OCI-LY7 (cell line): ENCODE results near the gene TMEM51. TPM values are rescaled to one million over a fixed set of nuclear protein-coding genes. Genes with fewer than 3 reads are reported as not detected.

ENCODE experiments used
- BruUV-seq: library from RNA; stranded (reverse); fragments of 400-500 nt; replicated peaks from 2 replicates; lab custom pipeline; 2021; lab: Mats Ljungman, UMichigan
- CTCF ChIA-PET: fragments of 300-600 bp; sonication (Branson Sonifier 250); formaldehyde crosslinking; loops from one replicate; lab custom pipeline; 2022; ENCODE audit warnings: antibody characterized with exemption; ENCODE audit not compliant: unreplicated experiment; lab: Charles Lee
- POLR2A ChIA-PET: fragments of 300-600 bp; sonication (Branson Sonifier 250); formaldehyde crosslinking; loops from one replicate; lab custom pipeline; 2022; ENCODE audit warnings: antibody characterized with exemption; lab: Charles Lee
- DNase-seq: peaks from one replicate; pipeline ENCODE4 v3.0.0-alpha.2; 2015; ENCODE audit warnings: low spot score
- H2AFZ ChIP-seq: fragments of 200-600 bp; sonication (generic), shearing (Covaris generic); 2 replicates; pipeline ENCODE4 v1.6.1; 2014; ENCODE audit warnings: mild to moderate bottlenecking, antibody characterized with exemption, low read length, moderate library complexity
- H3K27ac ChIP-seq: fragments of 200-600 bp; sonication (generic); 2 replicates; pipeline ENCODE4 v1.5.1; 2014; ENCODE audit warnings: mixed run types, low read depth, mild to moderate bottlenecking, moderate library complexity, low read length, inconsistent platforms; ENCODE audit not compliant: poor library complexity, severe bottlenecking
- H3K36me3 ChIP-seq: fragments of 200-600 bp; sonication (generic); 2 replicates; pipeline ENCODE4 v1.6.1; 2014; ENCODE audit warnings: mild to moderate bottlenecking, antibody characterized with exemption, low read length, moderate library complexity, mixed read lengths; ENCODE audit not compliant: insufficient read depth
- H3K4me1 ChIP-seq: fragments of 200-600 bp; sonication (generic); 2 replicates; pipeline ENCODE4 v1.5.1; 2014; ENCODE audit warnings: mild to moderate bottlenecking, low read length; ENCODE audit not compliant: insufficient read depth, poor library complexity, severe bottlenecking
- H3K4me2 ChIP-seq: fragments of 200-600 bp; sonication (generic); 2 replicates; pipeline ENCODE4 v1.6.1; 2014; ENCODE audit warnings: mild to moderate bottlenecking, low read length
- H3K4me3 ChIP-seq: fragments of 200-600 bp; sonication (generic); 2 replicates; pipeline ENCODE4 v1.5.1; 2014; ENCODE audit warnings: mild to moderate bottlenecking, low read depth, low read length; ENCODE audit not compliant: poor library complexity, severe bottlenecking
- H3K79me2 ChIP-seq: fragments of 200-600 bp; sonication (generic); 2 replicates; pipeline ENCODE4 v1.6.1; 2016; ENCODE audit warnings: low read depth, mild to moderate bottlenecking, low read length, moderate library complexity, mixed read lengths; ENCODE audit not compliant: insufficient read depth
- H3K9me2 ChIP-seq: fragments of 200-600 bp; sonication (generic); 2 replicates; pipeline ENCODE4 v1.6.1; 2016; ENCODE audit warnings: mild to moderate bottlenecking, low read length, mixed read lengths; ENCODE audit not compliant: insufficient read depth
- H3K9me3 ChIP-seq: fragments of 200-600 bp; sonication (generic); 2 replicates; pipeline ENCODE4 v1.6.1; 2014; ENCODE audit warnings: mild to moderate bottlenecking, mixed run types, low read length, mixed read lengths
- H4K20me1 ChIP-seq: fragments of 200-600 bp; sonication (generic); 2 replicates; pipeline ENCODE4 v1.6.1; 2014; ENCODE audit warnings: mild to moderate bottlenecking, antibody characterized with exemption, low read length, moderate library complexity, mixed read lengths; ENCODE audit not compliant: insufficient read depth
- EZH2phosphoT487 ChIP-seq: fragments of 200-600 bp; sonication (generic); IDR thresholded peaks from 2 replicates; pipeline ENCODE4 v1.6.1; 2018; ENCODE audit warnings: low read depth, borderline replicate concordance, mild to moderate bottlenecking, mixed run types, antibody characterized with exemption, low read length, moderate library complexity, mixed read lengths
- intact Hi-C: fragments of 100-400 bp; cut with micrococcal nuclease; formaldehyde crosslinking; loops from one replicate; pipeline ENCODE4 v1.10.0; 2022; ENCODE audit not compliant: unreplicated experiment
- total RNA-seq, 2 experiments: library from RNA; depleted of rRNA in 1 of 2; stranded (reverse); fragments of >200 nt in 1 of 2; shearing (Covaris generic) in 1 of 2; gene quantifications; 2 replicates each; pipeline ENCODE4 v1.2.3, GENCODE V29; 2014 to 2022
- TF ChIP-seq, protein P1 (sequence below): fragments of 200-600 bp; sonication (generic); conservative IDR thresholded peaks from 2 replicates; pipeline ENCODE4 v1.5.1; 2014; ENCODE audit warnings: mild to moderate bottlenecking, antibody characterized with exemption, low read length, moderate library complexity, mixed read lengths

The TMEM51 gene
- total RNA-seq, 2 experiments from 2014 or later, result not detected

DNA sequence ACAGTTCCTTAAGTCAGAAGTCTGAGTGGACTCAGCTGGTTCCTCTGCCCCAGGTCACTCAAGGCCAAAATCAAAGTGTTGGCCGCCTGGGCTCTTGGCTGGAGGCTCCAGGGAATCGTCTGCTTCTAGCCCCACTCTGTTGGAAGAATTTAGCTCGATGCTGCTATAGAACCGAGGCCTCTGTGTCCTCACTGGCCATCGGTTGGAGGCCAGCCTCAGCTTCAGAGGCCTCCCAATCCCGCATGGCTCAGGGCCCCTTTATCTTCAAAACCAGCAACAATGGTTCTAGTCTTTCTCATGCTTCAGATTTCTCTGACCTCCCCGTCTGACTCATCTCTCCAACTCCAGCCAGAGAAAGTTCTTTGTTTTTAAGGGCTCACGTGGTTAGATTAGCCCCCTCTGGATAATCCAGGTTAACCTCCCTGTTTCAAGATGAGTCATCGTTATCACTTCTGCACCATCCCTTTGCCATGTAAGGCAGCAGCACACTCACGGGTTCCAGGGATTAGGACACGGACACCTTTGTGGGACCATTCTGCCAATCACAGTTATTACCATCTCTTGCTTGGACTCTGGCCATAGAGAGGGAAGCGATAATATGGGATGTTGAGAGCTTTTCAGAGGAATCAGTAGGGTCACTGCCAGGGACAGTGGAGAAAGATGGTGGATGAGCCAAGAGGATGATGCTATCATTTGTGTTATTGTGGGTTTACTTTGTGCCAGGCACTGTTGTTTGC, 107.0 kb downstream of the TMEM51 start:
- TF ChIP-seq EZH2phosphoT487, result no peak
- TF ChIP-seq, protein P1, sequence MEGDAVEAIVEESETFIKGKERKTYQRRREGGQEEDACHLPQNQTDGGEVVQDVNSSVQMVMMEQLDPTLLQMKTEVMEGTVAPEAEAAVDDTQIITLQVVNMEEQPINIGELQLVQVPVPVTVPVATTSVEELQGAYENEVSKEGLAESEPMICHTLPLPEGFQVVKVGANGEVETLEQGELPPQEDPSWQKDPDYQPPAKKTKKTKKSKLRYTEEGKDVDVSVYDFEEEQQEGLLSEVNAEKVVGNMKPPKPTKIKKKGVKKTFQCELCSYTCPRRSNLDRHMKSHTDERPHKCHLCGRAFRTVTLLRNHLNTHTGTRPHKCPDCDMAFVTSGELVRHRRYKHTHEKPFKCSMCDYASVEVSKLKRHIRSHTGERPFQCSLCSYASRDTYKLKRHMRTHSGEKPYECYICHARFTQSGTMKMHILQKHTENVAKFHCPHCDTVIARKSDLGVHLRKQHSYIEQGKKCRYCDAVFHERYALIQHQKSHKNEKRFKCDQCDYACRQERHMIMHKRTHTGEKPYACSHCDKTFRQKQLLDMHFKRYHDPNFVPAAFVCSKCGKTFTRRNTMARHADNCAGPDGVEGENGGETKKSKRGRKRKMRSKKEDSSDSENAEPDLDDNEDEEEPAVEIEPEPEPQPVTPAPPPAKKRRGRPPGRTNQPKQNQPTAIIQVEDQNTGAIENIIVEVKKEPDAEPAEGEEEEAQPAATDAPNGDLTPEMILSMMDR, result no peak
- Histone ChIP-seq H3K79me2 (no peaks in the 10 kb centered on the region), H4K20me1 (no peaks in the 10 kb centered on the region), H3K4me2 (no peak overlapping the region), H3K4me3 (no peak overlapping the region), H3K9me3 (no peaks in the 10 kb centered on the region), H3K9me2 (no peaks in the 10 kb centered on the region), H3K27ac (no peak overlapping the region), H2AFZ (no peak overlapping the region), H3K36me3 (no peaks in the 10 kb centered on the region), H3K4me1 (no peaks in the 10 kb centered on the region)
- intact Hi-C loops, result no loop called here
- CTCF ChIA-PET, result no interaction called here
- DNase-seq, result no peak
- no TSS peak for BruUV-seq
- POLR2A ChIA-PET, result no interaction called here

DNA sequence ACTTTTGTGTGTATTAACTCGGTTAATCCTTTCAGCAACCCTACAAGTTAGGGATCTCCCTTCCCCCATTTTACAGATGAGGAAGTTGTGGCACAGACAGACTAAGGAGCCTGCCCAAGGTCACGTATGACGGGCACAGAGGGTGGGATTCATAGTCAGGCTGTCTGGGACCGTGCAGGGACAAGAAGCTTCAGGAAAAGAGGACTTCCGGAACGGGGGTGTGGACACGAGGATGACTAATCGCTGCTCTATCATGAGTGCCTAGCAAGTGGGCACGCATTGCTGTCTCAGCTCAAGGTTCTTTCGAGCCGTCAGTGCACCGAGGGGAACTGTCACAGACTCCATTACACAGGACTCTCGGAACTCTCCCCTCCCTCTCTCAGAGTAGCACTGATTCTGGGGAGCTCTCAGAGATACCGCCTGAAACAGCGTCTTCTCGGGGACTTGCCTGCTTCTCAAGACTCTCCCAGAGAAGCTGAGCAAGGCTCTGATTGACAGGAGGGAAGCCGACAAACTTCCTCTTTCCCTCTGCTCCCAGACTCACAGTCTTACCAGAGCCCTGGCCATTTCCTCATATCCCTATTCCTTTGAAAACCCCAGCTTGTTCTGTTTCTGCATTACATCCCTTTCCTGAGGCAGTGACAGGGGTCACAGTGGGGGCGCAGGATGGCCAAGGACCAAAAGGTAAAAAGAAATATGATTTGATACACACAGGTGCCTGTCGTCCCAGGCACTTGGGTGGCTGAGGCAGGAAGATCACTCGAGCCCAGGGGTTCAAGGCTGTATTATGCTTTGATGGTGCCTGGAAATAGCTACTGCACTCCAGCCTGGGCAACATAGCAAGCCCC, 107.8 kb downstream of the TMEM51 start:
- H3K36me3 ChIP-seq, result no peaks in the 10 kb centered on the region
- no peak overlapping the region for H3K27ac ChIP-seq
- no peak for TF ChIP-seq EZH2phosphoT487
- TF ChIP-seq, protein P1, result no peak
- H3K79me2 ChIP-seq, result no peaks in the 10 kb centered on the region
- no peak overlapping the region for H2AFZ ChIP-seq
- no peaks in the 10 kb centered on the region for H3K9me3 ChIP-seq
- no peaks in the 10 kb centered on the region for H4K20me1 ChIP-seq
- no peak overlapping the region for H3K4me2 ChIP-seq
- H3K4me1 ChIP-seq, result no peaks in the 10 kb centered on the region
- intact Hi-C loops, result no loop called here
- H3K4me3 ChIP-seq, result no peak overlapping the region
- ChIA-PET POLR2A (no interaction called here), CTCF (no interaction called here)
- no peak for DNase-seq
- no peaks in the 10 kb centered on the region for H3K9me2 ChIP-seq
- BruUV-seq, result no TSS peak

DNA sequence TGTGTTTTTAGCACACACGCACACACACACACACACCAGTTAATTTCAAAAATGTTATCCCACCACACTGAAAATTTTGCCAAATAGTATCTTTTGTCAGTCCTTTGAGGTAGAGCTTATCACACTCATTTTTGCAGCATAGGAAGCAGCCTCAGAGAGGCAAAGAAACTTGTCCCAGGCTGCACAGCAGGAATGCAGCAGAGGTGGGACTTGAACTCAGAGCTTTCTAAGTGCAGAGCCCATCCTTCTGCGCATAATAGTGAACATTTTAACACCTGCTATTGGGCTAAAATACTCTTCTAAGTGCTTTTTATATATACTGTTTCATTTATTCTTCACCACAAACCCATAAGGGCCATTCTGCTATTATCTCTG, 108.4 kb downstream of the TMEM51 start:
- Histone ChIP-seq H4K20me1 (no peaks in the 10 kb centered on the region), H3K79me2 (no peaks in the 10 kb centered on the region), H3K4me3 (no peak overlapping the region), H3K4me1 (no peaks in the 10 kb centered on the region), H3K4me2 (no peak overlapping the region), H3K36me3 (no peaks in the 10 kb centered on the region), H2AFZ (no peak overlapping the region), H3K9me2 (no peaks in the 10 kb centered on the region), H3K27ac (no peak overlapping the region), H3K9me3 (no peaks in the 10 kb centered on the region)
- no peak for DNase-seq
- BruUV-seq, result no TSS peak
- POLR2A ChIA-PET, result interaction anchor here (0.6 kb wide), 1 partner anchor 800 kb away, joined by 3 read pairs; no protein-coding TSS in a partner anchor
- intact Hi-C loops, result no loop called here
- CTCF ChIA-PET, result no interaction called here
- TF ChIP-seq EZH2phosphoT487, result no peak
- TF ChIP-seq, protein P1, result no peak
